SK-N-SH (cell line): ENCODE measurements around the gene OR6B3.

Experiments used
- JUND ChIP-seq: IDR thresholded peaks from 2 replicates; pipeline ENCODE4 v1.4.0; 2012
- POLR2AphosphoS5 ChIP-seq: IDR thresholded peaks from 2 replicates; pipeline ENCODE4 v1.6.1; 2012; ENCODE audit warnings: low read depth, low read length
- RFX5 ChIP-seq: IDR thresholded peaks from 2 replicates; pipeline ENCODE4 v1.6.1; 2012; ENCODE audit warnings: mild to moderate bottlenecking, improper control_type of control experiment, low read length
- RXRA ChIP-seq: IDR thresholded peaks from 2 replicates; pipeline ENCODE4 v1.4.0; 2012; ENCODE audit warnings: low read depth, mild to moderate bottlenecking, borderline replicate concordance
- SIN3A ChIP-seq: IDR thresholded peaks from 2 replicates; pipeline ENCODE4 v1.6.1; 2012; ENCODE audit warnings: low read depth, mild to moderate bottlenecking, low read length, moderate library complexity, borderline replicate concordance
- SMC3 ChIP-seq: IDR thresholded peaks from 2 replicates; pipeline ENCODE4 v1.6.1; 2012; ENCODE audit warnings: low read depth, low read length, improper control_type of control experiment
- TAF1 ChIP-seq: IDR thresholded peaks from 2 replicates; pipeline ENCODE4 v1.6.1; 2012; ENCODE audit warnings: low read depth, mild to moderate bottlenecking, low read length, moderate library complexity, borderline replicate concordance
- TF ChIP-seq, protein P1 (sequence below): fragments of 200-600 bp; sonication (generic); IDR thresholded peaks from 2 replicates; pipeline ENCODE4 v1.6.1; 2017; ENCODE audit warnings: antibody characterized with exemption, mild to moderate bottlenecking, moderate library complexity
- TF ChIP-seq, protein P2 (sequence below): IDR thresholded peaks from 2 replicates; pipeline ENCODE4 v1.4.0; 2012; ENCODE audit warnings: low read depth, borderline replicate concordance
- TF ChIP-seq, protein P3 (sequence below): IDR thresholded peaks from 2 replicates; pipeline ENCODE4 v1.4.0; 2012; ENCODE audit warnings: low read depth
- TF ChIP-seq, protein P4 (sequence below): fragments of 150-350 bp; IDR thresholded peaks from 2 replicates; pipeline ENCODE4 v1.6.1; 2017; ENCODE audit warnings: antibody characterized with exemption, low read length, low read depth, borderline replicate concordance

DNA sequence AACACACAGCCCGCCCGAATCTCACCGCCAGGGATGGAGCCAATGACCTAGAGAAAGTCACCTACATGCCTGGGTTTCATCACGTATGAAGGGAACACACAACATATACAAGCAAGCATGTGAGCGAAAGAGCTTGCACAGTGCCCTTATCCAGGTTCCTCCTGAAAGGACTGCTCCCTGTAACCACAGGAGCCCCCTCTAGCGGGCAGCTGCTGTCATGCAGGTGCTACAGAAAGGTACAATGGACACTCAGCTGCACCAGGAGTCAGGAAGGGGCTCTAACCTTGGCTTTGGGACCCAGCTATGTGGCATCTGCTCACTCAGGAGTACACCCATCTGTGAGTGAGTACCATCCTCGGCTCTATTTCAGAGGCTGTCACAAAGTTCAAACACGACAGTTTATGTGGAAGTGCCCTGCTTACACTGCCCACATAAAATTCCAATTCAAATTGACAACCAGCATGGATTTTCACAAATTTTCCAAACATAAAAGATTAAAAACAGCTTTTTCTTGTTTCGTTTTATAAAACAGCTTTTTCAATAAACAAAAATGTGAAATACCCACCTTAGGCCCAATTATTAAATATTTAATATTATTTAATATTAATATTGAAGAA, 31.7 kb downstream of the OR6B3 start:
- TF ChIP-seq, protein P1, sequence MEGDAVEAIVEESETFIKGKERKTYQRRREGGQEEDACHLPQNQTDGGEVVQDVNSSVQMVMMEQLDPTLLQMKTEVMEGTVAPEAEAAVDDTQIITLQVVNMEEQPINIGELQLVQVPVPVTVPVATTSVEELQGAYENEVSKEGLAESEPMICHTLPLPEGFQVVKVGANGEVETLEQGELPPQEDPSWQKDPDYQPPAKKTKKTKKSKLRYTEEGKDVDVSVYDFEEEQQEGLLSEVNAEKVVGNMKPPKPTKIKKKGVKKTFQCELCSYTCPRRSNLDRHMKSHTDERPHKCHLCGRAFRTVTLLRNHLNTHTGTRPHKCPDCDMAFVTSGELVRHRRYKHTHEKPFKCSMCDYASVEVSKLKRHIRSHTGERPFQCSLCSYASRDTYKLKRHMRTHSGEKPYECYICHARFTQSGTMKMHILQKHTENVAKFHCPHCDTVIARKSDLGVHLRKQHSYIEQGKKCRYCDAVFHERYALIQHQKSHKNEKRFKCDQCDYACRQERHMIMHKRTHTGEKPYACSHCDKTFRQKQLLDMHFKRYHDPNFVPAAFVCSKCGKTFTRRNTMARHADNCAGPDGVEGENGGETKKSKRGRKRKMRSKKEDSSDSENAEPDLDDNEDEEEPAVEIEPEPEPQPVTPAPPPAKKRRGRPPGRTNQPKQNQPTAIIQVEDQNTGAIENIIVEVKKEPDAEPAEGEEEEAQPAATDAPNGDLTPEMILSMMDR: peak; percentile 83
- TF ChIP-seq RXRA (no peak), POLR2AphosphoS5 (no peak), SIN3A (no peak), RFX5 (no peak), JUND (no peak), SMC3 (peak; percentile 33; the same call in 1 of the 2 replicates), TAF1 (no peak)
- TF ChIP-seq, protein P2, sequence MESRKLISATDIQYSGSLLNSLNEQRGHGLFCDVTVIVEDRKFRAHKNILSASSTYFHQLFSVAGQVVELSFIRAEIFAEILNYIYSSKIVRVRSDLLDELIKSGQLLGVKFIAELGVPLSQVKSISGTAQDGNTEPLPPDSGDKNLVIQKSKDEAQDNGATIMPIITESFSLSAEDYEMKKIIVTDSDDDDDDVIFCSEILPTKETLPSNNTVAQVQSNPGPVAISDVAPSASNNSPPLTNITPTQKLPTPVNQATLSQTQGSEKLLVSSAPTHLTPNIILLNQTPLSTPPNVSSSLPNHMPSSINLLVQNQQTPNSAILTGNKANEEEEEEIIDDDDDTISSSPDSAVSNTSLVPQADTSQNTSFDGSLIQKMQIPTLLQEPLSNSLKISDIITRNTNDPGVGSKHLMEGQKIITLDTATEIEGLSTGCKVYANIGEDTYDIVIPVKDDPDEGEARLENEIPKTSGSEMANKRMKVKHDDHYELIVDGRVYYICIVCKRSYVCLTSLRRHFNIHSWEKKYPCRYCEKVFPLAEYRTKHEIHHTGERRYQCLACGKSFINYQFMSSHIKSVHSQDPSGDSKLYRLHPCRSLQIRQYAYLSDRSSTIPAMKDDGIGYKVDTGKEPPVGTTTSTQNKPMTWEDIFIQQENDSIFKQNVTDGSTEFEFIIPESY: no peak
- TF ChIP-seq, protein P3, sequence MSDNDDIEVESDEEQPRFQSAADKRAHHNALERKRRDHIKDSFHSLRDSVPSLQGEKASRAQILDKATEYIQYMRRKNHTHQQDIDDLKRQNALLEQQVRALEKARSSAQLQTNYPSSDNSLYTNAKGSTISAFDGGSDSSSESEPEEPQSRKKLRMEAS: no peak
- TF ChIP-seq, protein P4, sequence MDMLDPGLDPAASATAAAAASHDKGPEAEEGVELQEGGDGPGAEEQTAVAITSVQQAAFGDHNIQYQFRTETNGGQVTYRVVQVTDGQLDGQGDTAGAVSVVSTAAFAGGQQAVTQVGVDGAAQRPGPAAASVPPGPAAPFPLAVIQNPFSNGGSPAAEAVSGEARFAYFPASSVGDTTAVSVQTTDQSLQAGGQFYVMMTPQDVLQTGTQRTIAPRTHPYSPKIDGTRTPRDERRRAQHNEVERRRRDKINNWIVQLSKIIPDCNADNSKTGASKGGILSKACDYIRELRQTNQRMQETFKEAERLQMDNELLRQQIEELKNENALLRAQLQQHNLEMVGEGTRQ: no peak
